NCI-H1048 (cell line): ENCODE data around the gene TIAM2.
"Not testable (repeated sequence)": the region's sequence is repeated elsewhere in the genome, so short reads cannot be mapped to it uniquely, and the experiment has no call there.

ENCODE experiments used
- DNase-seq: peaks from one replicate; lab custom pipeline; 2025; lab: John Stamatoyannopoulos, UW

Gene TIAM2

DNA sequence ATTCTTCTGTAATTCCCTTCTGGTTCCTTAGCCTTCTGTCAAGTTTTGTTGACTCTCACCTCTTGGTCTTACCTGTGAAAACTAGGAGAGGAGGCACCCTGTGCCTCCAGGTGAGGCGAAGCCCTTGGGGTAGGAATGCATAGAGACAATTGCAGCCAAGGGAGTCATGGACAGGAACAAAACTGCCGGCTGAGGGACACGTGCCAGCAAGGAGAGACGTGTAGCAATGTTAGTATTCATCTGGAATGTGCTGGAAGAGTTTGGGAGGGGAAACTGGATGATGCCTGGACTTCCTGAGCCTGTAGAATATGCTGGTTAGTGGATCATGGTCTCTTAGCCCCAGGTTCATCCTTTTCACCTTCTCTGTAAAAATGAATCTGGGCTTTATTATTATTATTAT, 3.9 kb upstream of the TIAM2 start:
- no peak for DNase-seq

DNA sequence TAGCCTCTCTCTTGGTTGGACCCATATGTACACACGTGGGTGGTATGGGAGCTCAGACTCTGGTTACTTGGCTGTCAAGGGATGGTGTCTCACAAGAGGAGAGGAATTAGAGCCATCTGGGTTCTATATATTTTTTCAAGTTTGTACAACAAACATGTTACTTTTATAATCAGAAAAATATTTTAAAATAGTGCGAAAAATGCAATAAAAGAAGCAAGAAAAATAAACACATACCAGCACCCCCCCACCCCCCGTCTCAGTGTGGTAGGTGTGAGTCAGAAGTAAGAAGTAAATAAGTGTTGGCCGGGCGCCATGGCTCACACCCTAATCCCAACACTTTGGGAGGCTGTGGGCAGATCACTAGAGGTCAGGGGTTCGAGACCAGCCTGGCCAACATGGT, 2.1 kb upstream of the TIAM2 start:
- DNase-seq = no peak

DNA sequence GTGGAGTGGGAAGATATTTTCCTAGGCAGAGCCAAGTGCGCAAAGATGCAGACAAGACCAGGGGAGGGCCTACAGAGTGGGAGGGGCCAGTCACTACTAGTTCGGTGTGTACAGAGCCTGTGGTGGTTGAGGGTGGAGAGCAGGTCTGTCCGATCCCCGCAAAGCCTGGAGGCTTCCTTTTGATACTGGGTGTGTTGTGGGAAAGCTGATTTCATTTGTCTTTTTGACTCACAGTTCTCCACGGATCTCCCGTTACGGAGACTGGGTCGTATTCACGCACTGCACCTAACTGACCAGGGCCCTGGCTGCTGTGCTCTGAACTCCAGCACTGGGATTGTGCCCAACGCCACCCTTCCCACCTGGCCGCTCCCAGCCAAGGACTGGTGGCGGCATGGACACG, 1.4 kb upstream of the TIAM2 start:
- no peak for DNase-seq

DNA sequence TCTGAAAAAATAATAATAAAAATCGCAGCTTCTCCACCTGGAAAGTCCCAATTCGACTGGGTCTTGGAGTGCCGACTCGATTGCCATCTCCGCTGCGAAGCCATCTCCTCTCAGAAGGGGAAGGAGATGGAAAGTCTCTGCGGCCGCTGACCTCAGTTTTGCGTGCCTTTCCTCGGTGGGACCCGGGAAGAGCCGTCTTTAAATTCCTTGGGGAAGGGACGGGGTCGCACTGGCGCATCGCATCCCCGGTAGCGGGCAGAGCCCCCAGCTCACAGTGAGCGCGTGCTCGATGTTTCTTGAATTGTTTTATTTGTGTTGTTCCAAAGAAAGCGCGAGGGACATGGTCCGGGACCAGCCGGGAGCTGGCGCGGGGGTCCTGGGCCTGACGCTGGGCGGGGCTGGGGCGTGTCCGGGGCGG, 270 bp upstream of the TIAM2 start:
- no peak for DNase-seq

DNA sequence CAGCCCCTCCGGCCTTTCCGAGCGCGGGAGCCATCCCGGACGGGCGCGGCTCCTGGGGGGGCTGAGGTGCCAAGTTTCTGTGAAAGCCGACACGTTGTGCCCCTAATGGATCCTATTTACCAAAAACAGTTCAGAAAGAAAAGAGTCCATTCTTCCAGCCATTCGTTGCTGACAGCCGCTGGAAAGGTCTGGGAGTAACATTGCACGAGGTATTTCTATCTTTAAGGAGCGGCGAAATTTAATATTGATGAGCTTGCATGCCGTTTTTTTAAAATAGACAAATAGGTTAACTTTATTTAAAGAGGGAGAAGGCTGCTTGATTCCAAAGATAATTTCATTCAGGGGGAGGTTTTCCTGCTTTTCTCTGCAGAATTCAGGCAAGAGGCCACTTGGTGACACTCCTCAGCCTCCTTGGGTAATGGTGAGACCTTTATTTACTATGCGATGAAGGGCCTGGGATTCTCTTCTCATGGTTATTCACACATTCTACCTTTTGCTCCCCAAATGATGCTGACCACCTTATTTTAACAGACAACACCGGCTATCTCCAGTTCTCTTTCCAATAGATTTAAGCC, 988 bp downstream of the TIAM2 start:
- no peak for DNase-seq

DNA sequence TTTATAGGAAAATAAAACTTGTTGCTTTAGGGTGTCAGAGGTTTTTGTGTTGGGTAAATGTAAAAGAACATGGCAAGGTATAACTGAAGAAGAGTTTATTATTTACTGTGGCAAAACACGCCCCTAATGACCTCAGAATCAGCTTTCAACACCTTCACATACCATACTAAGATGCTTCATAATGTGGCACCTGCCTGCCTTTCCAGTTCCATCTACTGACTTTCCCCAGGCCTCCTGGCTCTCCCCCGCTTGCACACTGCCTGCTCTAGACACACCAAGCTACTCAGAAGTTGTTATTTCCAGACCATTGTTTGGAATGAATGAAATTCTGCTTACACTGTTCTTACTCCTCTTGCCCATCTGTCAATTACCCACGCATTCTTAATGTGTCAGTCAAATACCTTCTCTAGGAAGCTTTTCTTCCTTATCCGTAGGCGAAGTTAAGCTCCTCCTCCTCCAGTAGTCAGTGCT, 1.8 kb downstream of the TIAM2 start:
- DNase-seq = no peak

DNA sequence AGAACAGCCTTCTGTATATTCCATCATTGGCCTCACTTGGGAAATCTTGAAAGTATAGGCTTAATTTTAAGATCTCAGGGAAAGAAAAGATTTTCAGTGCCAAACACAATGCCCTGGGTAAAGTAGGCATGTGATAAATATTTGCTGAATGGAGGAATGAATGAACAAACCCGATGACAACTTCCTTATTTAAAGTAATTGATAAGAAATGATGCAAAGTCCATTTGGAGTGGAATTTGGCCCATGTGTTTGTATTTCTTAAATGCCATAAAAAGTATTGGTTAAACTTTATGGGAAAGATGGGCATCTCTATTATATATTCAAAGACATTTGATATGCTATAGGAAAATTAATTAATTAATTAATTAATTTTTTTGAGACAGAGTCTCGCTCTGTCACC, 3.7 kb downstream of the TIAM2 start:
- DNase-seq = no peak

DNA sequence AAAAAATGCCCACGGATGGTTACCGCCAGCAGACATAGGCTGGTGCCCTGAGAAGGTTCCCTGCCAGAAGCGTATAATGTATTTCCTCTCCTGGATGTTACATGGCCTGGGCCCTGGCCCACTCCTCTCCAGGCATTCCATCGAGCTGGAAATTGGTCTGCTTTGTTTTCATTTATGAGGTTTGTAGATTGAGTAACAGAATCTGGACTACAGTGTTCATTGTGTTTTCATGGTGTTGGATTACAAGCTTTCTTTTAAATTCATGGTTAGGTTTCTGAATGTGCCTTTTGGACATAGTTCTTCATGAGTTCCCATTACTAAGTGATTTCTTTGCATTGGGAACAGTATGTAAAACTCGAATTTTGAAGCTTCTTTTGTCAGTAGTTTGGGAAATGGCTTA, 6.4 kb downstream of the TIAM2 start:
- no peak for DNase-seq

DNA sequence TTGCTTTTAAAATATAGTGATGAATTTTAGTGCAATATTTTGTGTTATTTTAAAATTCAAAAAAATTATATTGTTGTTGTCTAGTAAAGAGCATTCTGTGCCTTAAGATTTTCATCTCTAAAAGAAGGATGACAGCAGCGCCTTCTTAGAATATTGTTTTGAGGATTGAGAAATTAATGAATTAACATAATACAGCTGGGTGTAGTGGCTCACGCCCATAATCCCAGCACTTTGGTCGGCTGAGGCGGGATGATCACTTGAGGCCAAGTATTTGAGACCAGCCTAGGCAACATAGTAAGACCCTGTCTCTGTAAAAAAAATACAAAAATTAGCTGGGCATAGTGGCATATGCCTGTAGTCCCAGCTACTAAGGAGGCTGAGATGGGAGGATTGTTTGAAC, 6.8 kb downstream of the TIAM2 start:
- DNase-seq = no peak

DNA sequence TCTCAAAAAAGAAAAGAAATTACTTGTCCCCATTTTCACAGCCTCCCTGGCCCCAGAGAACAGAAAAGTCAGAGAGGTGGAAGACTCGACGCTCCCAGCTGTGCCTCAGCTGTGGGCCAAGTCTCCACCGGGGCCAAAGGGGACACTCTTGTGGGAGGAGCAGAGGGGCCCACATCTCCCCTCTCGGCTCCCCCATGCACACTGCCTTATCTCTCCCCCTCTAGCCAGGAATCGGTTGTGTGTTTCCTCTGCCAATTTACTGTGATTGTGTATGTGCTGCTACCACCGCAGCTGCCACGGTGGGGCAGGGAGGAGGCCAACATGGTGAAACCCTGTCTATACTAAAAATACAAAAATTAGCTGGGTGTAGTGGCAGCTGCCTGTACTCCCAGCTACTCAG, 8.4 kb downstream of the TIAM2 start:
- no peak for DNase-seq

DNA sequence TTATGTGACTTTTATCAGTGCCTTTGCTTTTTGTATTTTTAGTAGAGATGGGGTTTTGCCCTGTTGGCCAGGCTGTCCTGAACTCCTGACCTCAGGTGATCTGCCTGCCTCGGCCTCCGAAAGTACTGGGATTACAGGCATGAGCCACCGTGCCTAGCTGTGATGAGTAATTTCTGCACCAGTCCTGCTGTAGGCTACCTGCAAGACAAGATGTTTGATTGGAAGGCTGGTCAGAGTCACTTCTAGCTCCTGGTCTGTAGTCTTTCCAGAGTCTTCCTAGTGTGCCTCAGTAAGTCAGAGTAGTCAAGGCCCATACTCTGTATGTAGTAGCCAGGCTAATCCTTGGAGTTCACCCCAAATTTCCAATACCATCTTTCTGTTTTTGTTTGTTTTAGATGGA, 8.9 kb downstream of the TIAM2 start:
- no peak for DNase-seq

DNA sequence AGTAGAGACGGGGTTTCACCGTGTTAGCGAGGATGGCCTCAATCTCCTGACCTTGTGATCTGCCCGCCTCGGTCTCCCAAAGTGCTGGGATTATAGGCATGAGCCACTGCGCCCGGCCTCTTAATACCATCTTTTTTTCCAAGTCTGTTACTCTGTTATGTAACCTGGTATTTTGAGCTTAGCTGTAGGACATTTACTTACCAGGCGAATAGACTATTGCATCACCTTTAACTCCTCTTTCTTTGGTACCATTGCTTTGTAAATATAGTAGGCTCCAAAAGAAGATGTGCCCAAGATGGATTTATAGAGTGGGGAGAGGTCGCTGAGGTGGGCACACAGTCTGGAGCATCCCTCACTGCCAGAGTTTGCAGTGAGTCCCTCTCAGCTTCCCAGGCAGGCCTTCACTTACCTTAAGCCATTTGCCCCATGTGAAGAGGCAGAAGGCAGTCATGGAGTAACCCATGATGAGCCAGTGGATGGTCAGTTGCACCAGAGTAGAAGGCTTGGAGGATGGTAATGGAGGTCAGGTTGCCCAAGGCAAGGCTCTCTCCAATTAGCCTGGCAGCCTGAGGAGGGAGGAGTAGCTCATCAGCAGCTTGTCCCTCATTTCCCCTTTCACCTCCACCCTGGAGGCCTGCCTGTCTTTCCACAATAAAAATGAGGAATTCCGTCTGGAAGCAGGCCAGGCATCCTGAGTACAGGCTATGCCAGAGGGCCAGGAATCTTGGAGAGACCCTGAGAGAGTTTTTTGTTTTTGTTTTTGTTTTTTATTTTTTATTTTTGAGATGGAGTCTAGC, 9.7 kb downstream of the TIAM2 start:
- no peak for DNase-seq

DNA sequence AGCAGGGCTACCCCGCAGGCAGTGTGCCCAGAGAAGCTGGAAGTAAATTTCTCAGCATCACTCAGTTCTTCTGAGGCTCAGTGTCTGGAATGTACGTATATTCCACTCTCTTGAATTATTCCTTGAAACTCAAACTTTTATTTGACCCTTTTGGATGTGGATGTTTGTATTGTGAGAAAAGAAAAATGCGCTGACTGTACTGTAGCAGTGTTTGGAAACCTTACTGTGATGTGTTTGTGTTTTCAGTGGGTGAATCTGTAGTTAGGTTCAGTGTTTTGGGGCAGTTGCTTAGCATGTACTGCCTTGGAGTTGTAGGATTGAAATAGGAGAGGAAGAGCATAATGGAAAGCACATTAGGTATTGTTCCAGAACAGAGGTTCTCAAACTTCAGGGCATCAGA, 13.5 kb downstream of the TIAM2 start:
- no peak for DNase-seq

DNA sequence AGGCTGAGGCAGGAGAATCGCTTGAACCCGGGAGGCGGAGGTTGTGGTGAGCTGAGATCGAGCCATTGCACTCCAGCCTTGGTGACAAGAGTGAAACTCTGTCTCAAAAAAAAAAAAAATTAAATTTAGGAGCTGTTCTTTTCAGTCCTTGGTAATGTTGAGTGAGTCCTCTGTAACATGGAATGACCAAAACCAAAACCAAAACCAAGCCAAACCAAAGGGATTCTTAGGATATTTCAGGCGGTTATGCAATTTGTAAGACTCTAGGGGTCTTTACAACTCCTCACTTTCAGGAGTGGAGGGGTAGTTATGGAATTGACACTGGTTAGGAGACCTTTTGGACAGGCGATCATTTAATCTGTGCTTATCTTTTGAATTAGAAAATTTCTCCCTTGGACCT, 15.8 kb downstream of the TIAM2 start:
- DNase-seq = no peak

DNA sequence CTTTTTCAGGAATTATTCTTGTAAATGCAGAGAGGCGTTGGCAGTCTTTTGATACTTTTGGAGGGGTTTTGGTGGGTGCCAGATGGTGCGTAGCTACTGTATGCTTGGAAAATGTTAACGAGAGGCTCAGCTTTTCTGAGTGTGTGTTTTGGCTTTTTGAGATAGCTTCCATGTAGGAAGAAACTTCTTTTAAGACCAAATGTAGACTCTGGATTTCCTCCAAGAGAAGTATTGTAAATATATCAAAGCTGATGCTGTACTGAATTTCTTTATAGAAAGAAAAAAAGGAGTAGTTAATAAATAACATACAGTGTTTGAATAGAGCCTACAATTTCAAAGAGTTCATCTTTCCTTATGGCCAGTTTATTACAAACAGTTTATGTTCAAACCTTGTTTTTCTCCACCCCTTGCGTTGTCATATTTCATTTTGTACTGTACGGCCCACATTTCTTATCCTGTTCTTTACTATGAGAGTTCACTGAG, 16.7 kb downstream of the TIAM2 start:
- no peak for DNase-seq

DNA sequence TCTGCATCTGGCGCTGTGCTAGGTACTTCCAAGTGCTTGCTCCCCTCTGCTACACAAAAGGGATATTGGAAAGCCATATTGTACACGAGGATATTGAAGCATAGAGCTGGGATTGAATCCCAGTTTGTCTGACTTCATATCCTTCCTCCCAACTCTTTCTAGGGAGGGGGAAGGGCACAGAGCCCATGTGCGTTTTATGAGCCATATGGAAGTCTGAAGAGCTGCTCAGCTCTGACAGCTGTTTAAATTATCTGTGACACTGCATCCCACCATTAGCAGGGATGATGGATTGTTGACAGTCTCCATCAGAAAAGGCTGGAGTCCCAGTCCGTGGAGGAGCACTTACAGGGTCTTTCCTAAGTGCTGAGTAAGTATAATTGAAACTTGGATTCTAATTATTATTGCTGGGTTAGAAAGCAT, 18.4 kb downstream of the TIAM2 start:
- DNase-seq = no peak

DNA sequence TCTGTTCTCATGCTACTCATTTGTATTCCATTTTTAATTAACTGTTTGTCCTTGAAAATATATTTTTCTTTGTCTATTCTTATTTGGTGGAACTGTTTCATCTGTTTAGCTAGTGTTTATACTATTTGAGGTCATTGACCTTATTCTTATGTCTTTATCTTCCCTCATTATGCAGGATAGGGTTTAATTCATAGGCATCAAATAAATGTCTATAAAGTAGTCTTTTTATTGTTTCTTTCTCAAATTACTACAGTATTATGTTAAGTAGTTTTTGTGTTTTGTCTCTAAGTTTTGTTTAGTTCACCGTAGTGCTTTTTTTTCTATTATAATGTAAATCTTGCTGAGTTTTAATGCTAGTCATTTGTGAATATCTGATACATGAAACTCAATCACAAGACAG, 19.0 kb downstream of the TIAM2 start:
- DNase-seq = no peak

DNA sequence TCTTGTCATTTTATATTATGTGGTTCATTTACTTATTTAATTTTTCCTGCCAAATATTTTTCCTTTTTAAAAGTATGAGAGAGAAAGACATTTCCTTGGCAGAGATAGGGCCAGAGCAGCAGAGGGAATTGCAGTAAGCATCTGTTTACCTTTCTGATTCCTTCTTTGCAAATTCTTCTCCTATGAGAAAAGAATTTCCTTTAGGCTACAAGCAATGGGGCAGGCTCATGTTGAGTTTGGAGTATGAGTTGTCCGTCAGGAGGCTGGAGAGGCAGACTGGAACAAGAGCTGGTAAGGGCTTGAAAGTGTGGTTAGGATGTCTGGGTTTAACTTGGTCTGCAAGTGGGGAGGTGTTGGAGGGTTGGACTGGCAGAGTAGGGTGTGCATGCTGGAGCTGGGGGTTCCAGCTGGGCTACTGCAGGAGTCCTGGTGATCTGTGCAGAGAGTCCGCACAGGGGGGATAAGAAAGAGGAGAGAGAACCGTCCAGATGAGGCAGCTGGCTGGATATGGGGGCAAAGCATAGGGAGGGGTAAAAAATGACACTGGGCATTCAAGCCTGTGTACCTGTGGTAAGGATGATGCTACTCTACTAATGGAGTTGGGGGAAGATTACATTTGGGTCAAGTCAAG, 19.7 kb downstream of the TIAM2 start:
- DNase-seq = no peak

DNA sequence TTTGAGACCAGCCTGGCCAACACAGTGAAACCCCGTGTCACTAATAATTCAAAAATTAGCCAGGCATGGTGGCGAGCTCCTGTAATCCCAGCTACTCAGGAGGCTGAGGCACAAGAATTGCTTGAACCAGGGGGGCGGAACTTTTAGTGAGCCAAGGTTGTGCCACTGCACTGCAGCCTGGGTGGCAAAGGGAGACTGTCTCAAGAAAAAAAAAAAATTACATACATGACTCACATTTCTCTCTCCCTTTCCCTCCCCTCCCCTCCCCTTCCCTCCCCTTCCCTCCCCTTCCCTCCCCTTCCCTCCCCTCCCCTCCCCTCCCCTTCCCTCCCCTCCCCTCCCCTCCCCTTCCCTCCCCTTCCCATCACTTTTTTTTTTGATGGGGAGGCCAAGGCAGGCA, 23.3 kb downstream of the TIAM2 start:
- DNase-seq = not testable (repeated sequence)

DNA sequence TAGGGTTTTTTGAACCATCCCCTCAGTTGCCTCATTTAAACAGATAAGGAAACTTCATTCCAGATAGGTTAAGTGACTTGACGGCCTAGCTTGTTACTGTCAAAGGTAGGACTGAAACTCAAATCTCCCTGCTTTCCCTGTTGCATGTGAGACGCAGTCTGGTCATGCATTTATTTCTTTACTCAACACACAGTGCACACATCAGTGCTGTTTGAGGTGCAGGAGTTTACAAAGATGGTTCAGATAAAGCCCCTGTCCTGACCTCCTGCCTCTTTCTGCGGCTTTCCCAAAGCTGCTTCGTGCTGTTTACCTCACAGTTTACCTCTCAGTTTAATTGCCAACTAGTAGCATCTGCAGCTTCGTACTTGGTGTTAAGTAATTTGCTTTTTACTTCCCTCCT, 26.6 kb downstream of the TIAM2 start:
- DNase-seq = no peak

DNA sequence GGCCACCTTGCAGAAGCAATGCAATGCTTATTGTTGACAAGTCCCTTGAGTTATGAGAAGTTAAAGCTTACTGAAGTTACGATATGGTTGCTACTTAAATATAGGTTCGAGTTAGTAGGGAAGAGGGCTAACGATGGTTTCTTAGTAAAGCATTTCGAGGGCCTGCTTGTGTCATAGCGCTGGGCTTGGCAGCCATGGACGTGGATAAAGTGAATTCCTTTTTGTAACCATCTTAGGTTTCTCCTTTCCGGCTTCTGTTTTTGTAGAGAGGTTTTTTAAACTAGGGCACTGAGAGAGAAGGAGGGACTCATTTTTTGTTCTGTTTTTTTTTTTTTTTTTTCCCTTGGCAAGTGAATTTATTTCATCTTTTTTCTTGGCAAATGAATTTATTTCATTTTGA, 27.6 kb downstream of the TIAM2 start:
- no peak for DNase-seq

DNA sequence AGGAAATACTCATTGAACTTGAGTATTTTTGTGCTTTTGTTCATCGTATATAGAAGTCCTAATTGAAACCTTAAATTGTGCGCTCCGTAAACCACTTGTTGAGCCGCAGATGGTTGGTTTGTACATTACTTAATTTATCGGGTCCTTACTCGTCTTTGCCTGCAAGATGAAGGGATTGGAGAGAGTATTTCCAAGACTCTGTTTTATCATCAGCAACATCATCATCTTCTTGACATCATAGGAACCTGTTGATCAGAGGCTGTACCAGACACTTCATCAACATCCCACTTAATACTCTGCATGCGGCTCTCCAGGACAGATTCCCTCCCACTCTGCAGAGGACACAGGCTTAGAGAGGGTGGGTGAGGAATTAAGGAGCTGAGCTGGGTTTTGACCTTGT, 28.6 kb downstream of the TIAM2 start:
- no peak for DNase-seq

DNA sequence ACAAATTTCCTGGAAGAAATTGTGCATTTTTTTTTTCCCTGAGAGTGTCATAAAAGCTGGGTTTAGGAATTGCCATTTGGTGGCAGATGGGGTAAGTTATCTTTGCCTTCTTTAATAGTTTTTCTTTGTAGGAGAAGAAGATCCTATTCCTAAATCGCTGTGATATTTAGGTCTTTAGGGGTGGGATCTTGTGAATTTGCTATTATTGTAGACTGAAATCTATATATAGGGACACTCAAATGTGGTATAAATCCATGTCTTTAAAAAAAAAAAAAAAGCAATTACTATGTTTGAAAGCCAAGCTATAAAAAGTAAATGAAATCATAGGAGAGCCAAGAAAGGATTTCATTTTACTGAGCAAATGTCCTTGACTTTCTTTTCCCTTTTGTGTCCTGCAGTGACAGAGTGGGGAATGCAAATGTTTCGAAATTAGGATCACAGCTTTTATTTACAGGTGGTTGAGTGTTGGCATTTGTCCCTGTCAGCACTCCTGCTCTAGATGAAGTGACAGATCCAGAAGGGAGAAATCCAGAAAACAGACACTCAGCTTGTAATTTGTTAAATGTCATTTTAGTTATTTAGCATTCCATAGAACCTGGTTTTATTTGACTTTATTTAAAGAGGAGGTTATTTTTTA, 29.4 kb downstream of the TIAM2 start:
- no peak for DNase-seq
